Stimulated activated memory B cell treated with anti-CD40 and anti-IgM and Interleukin-4, amounts not matched to agents 10 μg/mL and 1 μg/mL and 100 μg/mL, for 72 hours (primary cell): ENCODE data around the gene RMND5A.

Experiments used
- ATAC-seq: fragments of 150-1000 bp; cut with Tn5 transposase; 2 replicates; pipeline ENCODE4 v1.10.0; 2021
- H3K27ac Mint-ChIP-seq: one replicate; pipeline ENCODE4 v1.8.0; 2022; ENCODE audit warnings: mild to moderate bottlenecking, mixed read lengths
- H3K27me3 Mint-ChIP-seq: one replicate; pipeline ENCODE4 v1.8.0; 2022; ENCODE audit warnings: mixed read lengths
- H3K36me3 Mint-ChIP-seq: one replicate; pipeline ENCODE4 v1.8.0; 2022; ENCODE audit warnings: mixed read lengths
- H3K4me1 Mint-ChIP-seq: one replicate; pipeline ENCODE4 v1.8.0; 2022; ENCODE audit warnings: mixed read lengths
- H3K4me3 Mint-ChIP-seq: one replicate; pipeline ENCODE4 v1.8.0; 2022; ENCODE audit warnings: mild to moderate bottlenecking, moderate library complexity, mixed read lengths
- H3K9me3 Mint-ChIP-seq: one replicate; pipeline ENCODE4 v1.8.0; 2022; ENCODE audit warnings: mixed read lengths

RMND5A gene

GRCh38 chr2:86789687-86790133 lies 69.6 kb downstream of the RMND5A start:
- no peak for ATAC-seq
- Mint-ChIP-seq H3K4me1 (peaks cover 29% of the 10 kb centered on the region), H3K27me3 (peaks cover 64% of the 10 kb centered on the region), H3K9me3 (peaks cover 2% of the 10 kb centered on the region), H3K27ac (no peak overlapping the region), H3K4me3 (peak overlapping the region; percentile 67), H3K36me3 (peaks cover under 1% of the 10 kb centered on the region)

- peaks cover 69% of the 10 kb centered on the region for H3K27me3 Mint-ChIP-seq
- H3K27ac Mint-ChIP-seq = no peak overlapping the region
- H3K36me3 Mint-ChIP-seq = peaks cover 6% of the 10 kb centered on the region
- H3K4me1 Mint-ChIP-seq = peaks cover 28% of the 10 kb centered on the region
- no peak for ATAC-seq
- H3K9me3 Mint-ChIP-seq = peaks cover 7% of the 10 kb centered on the region
- peak overlapping the region; percentile 67 for H3K4me3 Mint-ChIP-seq
Measured at GRCh38 chr2:86790134-86790675, 70.1 kb downstream of the RMND5A start.

GRCh38 chr2:86790676-86791572 lies 70.8 kb downstream of the RMND5A start, which contains the start of gene CD8A:
Gene CD8A (minus strand): TSS chr2:86790913. CDS start chr2:86790825, 88 bp downstream.
- Mint-ChIP-seq H3K4me1 (peaks cover 28% of the 10 kb centered on the region), H3K27me3 (peaks cover 76% of the 10 kb centered on the region), H3K27ac (no peak within 1 kb of the TSS), H3K36me3 (peaks cover 11% of the 10 kb centered on the region), H3K9me3 (peaks cover 11% of the 10 kb centered on the region), H3K4me3 (peak within 1 kb of the TSS; percentile 76)
- ATAC-seq = peak; percentile 47

- peaks cover 81% of the 10 kb centered on the region for H3K27me3 Mint-ChIP-seq
- H3K4me1 Mint-ChIP-seq = peaks cover 28% of the 10 kb centered on the region
- no peak overlapping the region for H3K27ac Mint-ChIP-seq
- ATAC-seq = no peak
- H3K36me3 Mint-ChIP-seq = peaks cover 15% of the 10 kb centered on the region
- peaks cover 17% of the 10 kb centered on the region for H3K9me3 Mint-ChIP-seq
- peak overlapping the region; percentile 76 for H3K4me3 Mint-ChIP-seq
Measured at GRCh38 chr2:86791573-86791972, 71.5 kb downstream of the RMND5A start.

DNA sequence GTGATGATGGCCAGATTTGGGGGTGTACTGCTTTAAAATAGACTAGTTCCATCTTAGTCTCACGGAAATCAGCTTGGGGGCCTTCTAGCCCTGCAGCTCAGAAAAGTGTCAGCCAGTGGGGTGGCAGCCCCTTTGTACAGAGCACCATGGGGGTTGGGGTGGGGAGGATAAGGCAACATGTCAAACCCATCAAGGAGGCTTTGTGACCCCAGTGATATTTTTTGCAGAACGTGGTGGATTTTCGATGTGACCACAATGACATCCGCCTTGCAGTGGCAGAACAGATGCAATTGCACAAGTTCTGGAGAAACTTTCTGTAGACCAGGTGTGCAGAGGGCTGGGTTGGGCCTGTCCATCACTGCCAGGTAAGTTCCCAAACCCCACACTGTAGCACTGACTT lies 73.7 kb downstream of the RMND5A start:
- no peak overlapping the region for H3K27ac Mint-ChIP-seq

DNA sequence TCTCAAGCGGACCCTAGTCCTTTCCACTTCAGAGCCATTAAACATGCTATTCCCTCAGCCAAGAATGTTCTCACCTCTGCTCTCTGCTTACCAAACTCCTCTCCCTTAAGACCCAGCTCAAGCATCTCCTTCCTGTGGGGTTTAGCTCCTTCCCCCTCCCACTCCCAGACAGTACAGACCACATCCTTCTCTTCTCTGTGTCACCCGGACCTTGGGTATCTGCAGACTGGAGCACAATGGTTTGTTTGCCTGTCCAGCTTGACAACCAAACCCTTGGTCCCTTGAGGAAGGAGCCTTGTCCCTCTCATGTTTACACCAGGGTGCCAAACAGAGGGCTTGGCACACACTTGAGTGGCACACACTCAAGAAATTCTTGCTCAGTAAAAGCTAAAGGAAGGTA lies 74.8 kb downstream of the RMND5A start:
- H3K9me3 Mint-ChIP-seq = peaks cover 25% of the 10 kb centered on the region
- peaks cover 22% of the 10 kb centered on the region for H3K4me1 Mint-ChIP-seq
- H3K36me3 Mint-ChIP-seq = peaks cover 22% of the 10 kb centered on the region
- H3K27ac Mint-ChIP-seq = no peak overlapping the region
- H3K4me3 Mint-ChIP-seq = no peak overlapping the region
- no peak for ATAC-seq
- H3K27me3 Mint-ChIP-seq = peaks cover 66% of the 10 kb centered on the region

More for the DNA sequence above, 73.7 kb downstream of the RMND5A start:
- peaks cover 28% of the 10 kb centered on the region for H3K4me1 Mint-ChIP-seq
- H3K4me3 Mint-ChIP-seq = no peak overlapping the region
- no peak for ATAC-seq
- peaks cover 76% of the 10 kb centered on the region for H3K27me3 Mint-ChIP-seq
- H3K9me3 Mint-ChIP-seq = peaks cover 25% of the 10 kb centered on the region
- peaks cover 22% of the 10 kb centered on the region for H3K36me3 Mint-ChIP-seq

DNA sequence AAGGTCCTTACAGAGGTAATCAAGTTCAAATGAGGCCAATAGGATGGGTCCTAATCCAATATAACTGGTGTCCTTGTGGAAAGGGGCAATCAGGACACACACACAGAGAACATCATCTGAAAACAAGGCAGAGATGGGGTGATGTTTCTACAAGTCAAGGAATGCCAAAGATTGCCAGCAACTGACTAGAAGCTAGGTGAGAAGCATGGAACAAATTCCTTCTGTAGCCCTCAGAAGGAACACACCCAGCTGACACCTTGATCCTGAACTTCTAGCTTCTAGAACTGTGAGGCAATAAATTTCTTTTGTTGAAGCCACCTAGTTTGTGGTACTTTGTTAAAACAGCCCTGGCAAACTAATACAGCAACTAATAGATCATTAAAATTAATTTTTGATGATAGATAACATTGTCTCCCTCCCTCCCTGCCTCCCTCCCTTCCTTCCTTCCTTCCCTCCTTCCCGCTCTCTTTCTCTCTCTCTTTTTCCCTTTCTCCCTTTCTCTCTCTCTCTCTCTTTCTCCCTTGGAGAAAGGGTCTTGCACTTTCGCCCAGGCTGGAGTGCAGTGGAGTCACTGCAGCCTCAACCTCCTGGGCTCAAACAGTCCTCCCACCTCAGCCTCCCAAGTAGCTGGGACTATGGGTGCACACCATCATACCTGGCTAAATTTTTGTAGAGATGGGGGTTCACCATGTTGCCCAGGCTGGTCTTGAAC lies 80.9 kb downstream of the RMND5A start:
- Mint-ChIP-seq H3K27me3 (peaks cover 29% of the 10 kb centered on the region), H3K36me3 (peaks cover 10% of the 10 kb centered on the region), H3K9me3 (peaks cover 13% of the 10 kb centered on the region), H3K4me1 (peaks cover 3% of the 10 kb centered on the region), H3K27ac (no peak overlapping the region), H3K4me3 (no peak overlapping the region)
- no peak for ATAC-seq

DNA sequence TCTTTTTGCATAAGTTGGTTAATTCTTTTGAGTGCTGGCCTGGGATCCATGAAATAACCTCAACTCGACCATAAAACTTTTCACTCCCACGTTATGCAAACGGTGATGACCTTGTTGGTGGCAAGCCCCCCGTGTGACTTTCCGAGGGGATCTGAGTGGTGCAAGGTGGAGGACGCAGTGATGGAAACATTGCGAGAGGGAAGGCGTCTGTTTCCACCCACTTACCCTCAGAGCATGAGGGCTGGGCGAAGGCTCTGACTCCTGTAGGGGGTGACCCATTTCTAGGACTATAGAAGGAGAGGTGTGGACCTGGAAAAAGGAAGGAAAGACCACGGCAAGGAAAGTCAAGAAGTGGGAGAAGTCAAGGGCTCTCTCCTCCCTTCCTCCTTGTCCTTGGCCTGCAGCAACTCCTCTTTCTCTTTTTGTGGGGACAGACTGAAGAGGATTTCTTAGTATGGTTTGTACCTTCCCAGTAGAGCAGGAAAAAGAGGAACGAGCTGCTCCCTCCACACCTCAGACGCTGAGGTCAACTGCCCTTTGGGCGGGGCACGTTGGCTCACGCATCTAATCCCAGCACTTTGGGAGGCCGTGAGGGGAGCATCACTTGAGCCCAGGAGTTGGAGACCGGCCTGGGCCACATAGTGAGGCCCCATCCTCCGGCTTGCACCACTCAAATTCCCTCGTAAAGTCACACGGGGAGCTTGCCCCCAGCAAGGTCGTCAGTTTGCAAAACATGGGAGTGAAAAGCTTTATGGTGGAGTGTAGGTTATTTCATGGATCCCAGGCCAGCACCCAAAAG lies 86.2 kb downstream of the RMND5A start:
- Mint-ChIP-seq H3K4me1 (peaks cover 31% of the 10 kb centered on the region), H3K27me3 (peaks cover 61% of the 10 kb centered on the region), H3K36me3 (no peaks in the 10 kb centered on the region), H3K4me3 (no peak overlapping the region), H3K27ac (no peak overlapping the region), H3K9me3 (no peaks in the 10 kb centered on the region)
- no peak for ATAC-seq

DNA sequence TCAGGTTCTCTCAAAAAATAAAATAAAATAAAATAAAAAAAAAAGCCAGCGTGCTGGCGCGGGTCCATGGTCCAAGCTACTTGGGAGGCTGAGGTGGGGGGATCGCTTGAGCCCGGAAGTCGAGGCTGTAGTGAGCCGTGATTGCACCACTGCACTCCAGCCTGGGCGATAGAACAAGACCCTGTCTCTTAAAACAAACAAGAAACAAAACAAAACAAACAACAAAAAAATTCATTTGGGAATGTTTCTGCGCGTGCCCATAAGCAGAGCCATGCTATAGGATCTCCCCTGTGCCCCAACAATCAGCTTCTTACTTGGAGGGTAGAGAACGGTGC lies 87.0 kb downstream of the RMND5A start:
- Mint-ChIP-seq H3K9me3 (no peaks in the 10 kb centered on the region), H3K36me3 (no peaks in the 10 kb centered on the region), H3K27me3 (peaks cover 65% of the 10 kb centered on the region), H3K27ac (peak overlapping the region; percentile 46), H3K4me1 (peaks cover 31% of the 10 kb centered on the region), H3K4me3 (peak overlapping the region; percentile 80)
- no peak for ATAC-seq

DNA sequence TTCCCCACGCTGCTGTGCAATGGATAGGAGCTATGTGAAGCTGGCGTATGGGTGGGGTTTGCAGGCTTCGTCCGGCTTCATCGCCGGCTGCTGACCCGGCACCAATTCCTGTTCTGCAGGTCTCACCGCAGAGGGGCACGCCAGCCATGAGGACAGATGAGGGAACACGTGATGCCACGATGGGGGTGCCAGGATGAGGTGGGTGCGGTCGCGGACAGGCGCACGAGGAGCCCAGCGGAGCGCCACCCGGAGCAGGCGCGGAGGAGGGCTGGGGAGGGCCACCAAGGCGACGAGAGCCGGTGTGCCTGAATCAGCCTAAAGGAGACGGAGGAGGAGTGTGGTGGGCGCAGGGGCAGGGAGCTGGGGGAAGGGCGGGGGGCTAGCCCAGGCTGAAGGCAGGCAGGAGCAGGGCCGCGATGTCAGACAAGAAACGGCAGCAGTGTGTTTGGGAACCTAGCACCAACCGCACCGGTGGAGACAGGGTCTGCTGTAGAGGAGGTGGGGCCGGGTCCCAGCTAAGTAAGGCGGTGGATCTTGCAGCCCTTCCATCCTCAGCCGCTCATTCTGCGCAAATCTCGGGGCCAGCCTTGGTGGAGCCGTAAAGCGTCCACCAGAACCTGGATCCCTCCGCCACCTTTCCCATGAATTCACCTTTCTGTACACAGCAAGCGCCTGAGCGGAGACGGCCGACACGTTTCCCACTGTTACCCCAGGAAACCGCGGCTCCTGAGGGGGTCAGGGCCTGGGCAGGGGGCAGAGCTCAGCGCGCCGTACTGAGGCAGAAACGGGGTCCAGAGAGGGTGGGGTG lies 87.6 kb downstream of the RMND5A start:
- H3K4me3 Mint-ChIP-seq = peak overlapping the region; percentile 80
- H3K36me3 Mint-ChIP-seq = no peaks in the 10 kb centered on the region
- H3K4me1 Mint-ChIP-seq = peaks cover 31% of the 10 kb centered on the region
- H3K9me3 Mint-ChIP-seq = no peaks in the 10 kb centered on the region
- H3K27ac Mint-ChIP-seq = peak overlapping the region; percentile 46
- peaks cover 71% of the 10 kb centered on the region for H3K27me3 Mint-ChIP-seq
- peak; percentile 69 for ATAC-seq

DNA sequence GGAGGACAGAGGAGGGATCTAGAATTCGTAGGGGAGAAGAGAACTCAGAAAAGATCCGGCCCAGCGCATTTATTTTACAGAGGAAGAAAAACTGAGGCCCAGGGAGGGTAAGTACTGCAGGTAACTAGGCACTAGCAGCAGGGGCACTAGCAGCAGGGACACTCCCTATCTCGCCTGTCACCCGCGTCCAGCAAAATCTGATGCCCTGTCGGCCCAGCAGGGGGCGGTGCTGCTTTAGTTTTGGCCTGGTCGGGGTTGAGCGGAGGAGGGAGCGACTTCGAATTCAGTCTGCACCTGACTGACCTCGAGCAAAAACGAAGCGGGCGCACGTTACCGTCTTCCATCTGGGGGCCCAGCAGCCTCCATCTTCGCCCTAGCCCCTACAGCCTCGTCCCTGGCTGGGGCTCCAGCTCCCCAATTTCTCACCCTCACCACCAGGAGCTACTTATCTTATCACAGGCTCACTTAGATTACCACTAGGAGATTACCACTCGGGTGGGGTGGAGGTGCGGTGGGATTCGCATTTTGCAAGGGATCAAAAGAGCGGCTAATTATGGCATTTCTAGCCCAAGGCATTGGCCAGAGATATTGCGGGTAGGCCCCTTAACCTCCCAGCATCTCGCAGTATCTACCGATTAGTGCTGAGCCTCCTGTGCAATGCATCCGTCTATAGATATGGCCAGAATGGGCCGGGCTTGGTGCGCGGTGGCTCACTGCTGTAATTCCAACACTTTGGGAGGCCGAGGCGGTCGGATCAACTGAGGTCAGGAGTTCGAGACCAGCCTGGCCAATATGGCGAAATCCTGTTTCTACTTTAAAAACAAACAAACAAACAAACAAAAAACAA lies 88.4 kb downstream of the RMND5A start:
- ATAC-seq = peak; percentile 94
- peaks cover 31% of the 10 kb centered on the region for H3K4me1 Mint-ChIP-seq
- peaks cover 72% of the 10 kb centered on the region for H3K27me3 Mint-ChIP-seq
- no peak overlapping the region for H3K27ac Mint-ChIP-seq
- H3K36me3 Mint-ChIP-seq = no peaks in the 10 kb centered on the region
- H3K4me3 Mint-ChIP-seq = peak overlapping the region; percentile 80
- H3K9me3 Mint-ChIP-seq = no peaks in the 10 kb centered on the region

- Mint-ChIP-seq H3K4me1 (peaks cover 31% of the 10 kb centered on the region), H3K27ac (no peak overlapping the region), H3K9me3 (no peaks in the 10 kb centered on the region), H3K36me3 (no peaks in the 10 kb centered on the region), H3K27me3 (peaks cover 65% of the 10 kb centered on the region), H3K4me3 (no peak overlapping the region)
- no peak for ATAC-seq
Measured at GRCh38 chr2:86809481-86810121, 89.5 kb downstream of the RMND5A start.

DNA sequence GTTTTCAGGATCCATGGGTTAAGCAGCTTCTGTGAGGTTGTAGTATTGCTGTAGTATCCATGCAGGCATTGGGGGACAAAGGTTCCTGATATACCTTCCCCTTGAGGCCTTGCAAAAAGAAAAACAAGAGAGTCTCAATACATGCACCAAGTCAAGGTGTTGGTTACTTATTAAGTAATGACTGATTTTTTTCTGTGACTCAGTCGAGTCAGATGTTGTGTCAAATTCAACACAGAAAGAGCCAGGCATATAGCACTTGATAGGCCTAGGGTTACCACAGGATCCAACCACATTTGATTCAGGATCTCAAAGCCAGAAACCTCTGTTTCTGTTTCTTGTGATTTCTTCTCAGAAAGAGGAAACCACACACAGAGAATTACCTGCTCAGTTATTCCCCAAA lies 95.5 kb downstream of the RMND5A start:
- H3K36me3 Mint-ChIP-seq = no peaks in the 10 kb centered on the region
- H3K4me3 Mint-ChIP-seq = no peak overlapping the region
- H3K9me3 Mint-ChIP-seq = no peaks in the 10 kb centered on the region
- no peak overlapping the region for H3K27ac Mint-ChIP-seq
- ATAC-seq = no peak
- no peaks in the 10 kb centered on the region for H3K4me1 Mint-ChIP-seq
- peaks cover 20% of the 10 kb centered on the region for H3K27me3 Mint-ChIP-seq
